Stimulated activated CD4-positive, alpha-beta T cell treated with anti-CD3 and anti-CD28 coated beads, Interleukin-1b, Interleukin-23, amount 100 ng/mL, for 1 hour (primary cell): ENCODE results near the gene AREL1.

ENCODE experiments used
- DNase-seq, 2 donors: peaks; one replicate each; pipeline ENCODE4 v3.0.0-alpha.2; 2020; ENCODE audit warnings: low read depth in 2 of 2

AREL1 gene

GRCh38 chr14:74660863-74661262 is 52.0 kb downstream of the AREL1 start:
- no peak for DNase-seq

GRCh38 chr14:74660167-74660566 is 52.7 kb downstream of the AREL1 start:
- DNase-seq = no peak

GRCh38 chr14:74658535-74659131 is 54.2 kb downstream of the AREL1 start:
- DNase-seq = no peak

- no peak for DNase-seq
Measured at GRCh38 chr14:74656964-74657363, 55.9 kb downstream of the AREL1 start.

GRCh38 chr14:74655599-74656395 is 57.1 kb downstream of the AREL1 start:
- no peak for DNase-seq

GRCh38 chr14:74654931-74655330 is 57.9 kb downstream of the AREL1 start:
- DNase-seq = no peak

- no peak for DNase-seq
Measured at GRCh38 chr14:74653386-74654138, 59.3 kb downstream of the AREL1 start.

- no peak for DNase-seq
Measured at GRCh38 chr14:74652541-74652940, 60.3 kb downstream of the AREL1 start.

- DNase-seq = no peak
Measured at GRCh38 chr14:74650927-74651686, 61.8 kb downstream of the AREL1 start.

- DNase-seq = no peak
Measured at GRCh38 chr14:74649673-74650072, 63.2 kb downstream of the AREL1 start.

- no peak for DNase-seq
Measured at GRCh38 chr14:74649167-74649566, 63.7 kb downstream of the AREL1 start.

GRCh38 chr14:74648601-74649000 is 64.3 kb downstream of the AREL1 start:
- DNase-seq = no peak

GRCh38 chr14:74647678-74648461 is 65.0 kb downstream of the AREL1 start:
- DNase-seq = no peak

GRCh38 chr14:74647061-74647677 is 65.7 kb downstream of the AREL1 start:
- no peak for DNase-seq

- DNase-seq = no peak
Measured at GRCh38 chr14:74645756-74646470, 67.0 kb downstream of the AREL1 start.

GRCh38 chr14:74645244-74645643 is 67.6 kb downstream of the AREL1 start:
- no peak for DNase-seq

GRCh38 chr14:74641601-74642391 is 71.1 kb downstream of the AREL1 start:
- DNase-seq = no peak

GRCh38 chr14:74638966-74639365 is 73.9 kb downstream of the AREL1 start:
- DNase-seq = no peak

GRCh38 chr14:74638066-74638465 is 74.8 kb downstream of the AREL1 start:
- no peak for DNase-seq
